HCT116 (cell line): ENCODE data around the gene GTF2H4. TPM values are rescaled to one million over a fixed set of nuclear protein-coding genes. Genes with fewer than 3 reads are reported as not detected.

Source experiments
- ATAC-seq: fragments of 200-7000 bp; cut with Tn5 transposase; 2 replicates; pipeline ENCODE4 v1.9.1; 2020; ENCODE audit warnings: mild to moderate bottlenecking, moderate library complexity
- BruUV-seq: library from RNA; stranded (reverse); fragments of 400-500 nt; replicated peaks from 2 replicates; lab custom pipeline; 2021; lab: Mats Ljungman, UMichigan
- CTCF ChIA-PET: fragments of 300-600 bp; sonication (Branson Sonifier 250); formaldehyde crosslinking; loops from one replicate; lab custom pipeline; 2021; ENCODE audit warnings: antibody characterized with exemption; lab: Charles Lee
- POLR2A ChIA-PET: fragments of 300-600, 350-600 bp; sonication (Branson Sonifier 250); formaldehyde crosslinking; loops from one replicate; lab custom pipeline; 2021; ENCODE audit warnings: antibody characterized with exemption; lab: Charles Lee
- RAD21 ChIA-PET, 2 experiments: fragments of 300-600 bp; sonication (Branson Sonifier 250); formaldehyde crosslinking; loops; one replicate each; lab custom pipeline; 2023; ENCODE audit warnings: low total read pairs in 2 of 2; ENCODE audit not compliant: uncharacterized antibody in 2 of 2, unreplicated experiment in 2 of 2, low non-redundant PET in 1 of 2; lab: Charles Lee
- DNase-seq: peaks from one replicate; pipeline ENCODE4 v3.0.0-alpha.2; 2010; ENCODE audit warnings: low read depth, low spot score
- H2AFZ ChIP-seq: fragments of 200-600 bp; shearing (Covaris generic), sonication (generic); 2 replicates; pipeline ENCODE4 v1.6.1; 2017; ENCODE audit warnings: low read depth, mixed run types, mixed read lengths, antibody characterized with exemption, low read length; ENCODE audit not compliant: poor library complexity, severe bottlenecking
- H3K27ac ChIP-seq: 2 replicates; pipeline ENCODE4 v1.5.1; 2012; ENCODE audit warnings: low read depth, low read length
- H3K27me3 ChIP-seq: fragments of 200-600 bp; sonication (generic); 2 replicates; pipeline ENCODE4 v1.6.1; 2016; ENCODE audit warnings: mixed run types, low read length, mixed read lengths; ENCODE audit not compliant: insufficient read depth
- H3K36me3 ChIP-seq, 2 experiments: fragments of 200-500 bp in 1 of 2; fragments of 200-600 bp in 1 of 2; sonication (Bioruptor generic) in 1 of 2; sonication (generic) in 1 of 2; 2 replicates each; pipeline versions ENCODE4 v1.5.1 to v1.6.1; 2014 to 2016; ENCODE audit warnings: low read length in 2 of 2, inconsistent platforms in 1 of 2, mixed read lengths in 1 of 2, mixed run types in 1 of 2; ENCODE audit not compliant: insufficient read depth in 2 of 2, control insufficient read depth in 1 of 2
- H3K4me1 ChIP-seq, 2 experiments: fragments of 200-600 bp in 1 of 2; sonication (generic) in 1 of 2; 2 replicates each; pipeline versions ENCODE4 v1.5.1 to v1.6.1; 2012 to 2017; ENCODE audit warnings: low read length in 2 of 2, inconsistent platforms in 1 of 2, mild to moderate bottlenecking in 1 of 2, mixed read lengths in 1 of 2, mixed run types in 1 of 2, moderate library complexity in 1 of 2; ENCODE audit not compliant: insufficient read depth in 2 of 2, control insufficient read depth in 1 of 2
- H3K4me2 ChIP-seq: fragments of 200-600 bp; sonication (generic); 2 replicates; pipeline ENCODE4 v1.6.1; 2017; ENCODE audit warnings: mixed run types, low read length, mixed read lengths
- H3K4me3 ChIP-seq, 2 experiments: fragments of 200-600 bp in 1 of 2; sonication (generic) in 1 of 2; replicated peaks in 1 of 2; 2 replicates each; pipeline ENCODE4 v1.5.1; 2011 to 2016; ENCODE audit warnings: low read length in 2 of 2, control low read depth in 1 of 2, low read depth in 1 of 2, mild to moderate bottlenecking in 1 of 2, mixed read lengths in 1 of 2, mixed run types in 1 of 2
- H3K79me2 ChIP-seq: fragments of 200-600 bp; sonication (generic); 2 replicates; pipeline ENCODE4 v1.6.1; 2017; ENCODE audit warnings: mild to moderate bottlenecking, mixed run types, low read length, moderate library complexity, mixed read lengths; ENCODE audit not compliant: insufficient read depth
- H3K9ac ChIP-seq: fragments of 200-600 bp; sonication (generic); 2 replicates; pipeline ENCODE4 v1.6.1; 2016; ENCODE audit warnings: low read length, mixed read lengths
- H3K9me2 ChIP-seq: fragments of 200-600 bp; sonication (generic), shearing (Covaris generic); 2 replicates; pipeline ENCODE4 v1.6.1; 2017; ENCODE audit warnings: mixed run types, mild to moderate bottlenecking, moderate library complexity; ENCODE audit not compliant: insufficient read depth
- H3K9me3 ChIP-seq, 2 experiments: fragments of 200-500 bp in 1 of 2; fragments of 200-600 bp in 1 of 2; sonication (Bioruptor generic) in 1 of 2; sonication (generic) in 1 of 2; 2 replicates each; pipeline ENCODE4 v1.6.1; 2014 to 2017; ENCODE audit warnings: low read length in 2 of 2, mixed read lengths in 2 of 2, inconsistent platforms in 1 of 2, low read depth in 1 of 2, mild to moderate bottlenecking in 1 of 2, mixed run types in 1 of 2, moderate library complexity in 1 of 2; ENCODE audit not compliant: control insufficient read depth in 1 of 2, insufficient read depth in 1 of 2
- H4K20me1 ChIP-seq: fragments of 200-600 bp; sonication (generic), shearing (Covaris generic); 2 replicates; pipeline ENCODE4 v1.6.1; 2017; ENCODE audit warnings: mixed run types, mild to moderate bottlenecking, moderate library complexity; ENCODE audit not compliant: insufficient read depth
- ATF3 ChIP-seq: IDR thresholded peaks from 2 replicates; pipeline ENCODE4 v1.6.1; 2012
- CTCF ChIP-seq, 3 experiments: fragments of 200-600 bp in 1 of 3; sonication (generic) in 1 of 3; IDR thresholded peaks in 2 of 3; conservative IDR thresholded peaks in 1 of 3; 2 replicates each; pipeline ENCODE4 v1.5.1; 2012 to 2017; ENCODE audit warnings: low read depth in 2 of 3, low read length in 2 of 3, antibody characterized with exemption in 1 of 3, borderline replicate concordance in 1 of 3, control low read depth in 1 of 3, mild to moderate bottlenecking in 1 of 3, mixed read lengths in 1 of 3, mixed run types in 1 of 3, moderate library complexity in 1 of 3; ENCODE audit not compliant: insufficient read depth in 1 of 3
- ELF1 ChIP-seq: IDR thresholded peaks from 2 replicates; pipeline ENCODE4 v1.6.1; 2012; ENCODE audit warnings: low read depth, borderline replicate concordance
- FOSL1 ChIP-seq: IDR thresholded peaks from 2 replicates; pipeline ENCODE4 v1.6.1; 2012; ENCODE audit warnings: low read depth
- JUND ChIP-seq: IDR thresholded peaks from 2 replicates; pipeline ENCODE4 v1.6.1; 2012
- POLR2A ChIP-seq: IDR thresholded peaks from 2 replicates; pipeline ENCODE4 v1.7.0; 2011; ENCODE audit warnings: borderline replicate concordance; ENCODE audit not compliant: insufficient read depth, insufficient read length; ENCODE audit errors: extremely low read depth
- SIN3A ChIP-seq: IDR thresholded peaks from 2 replicates; pipeline ENCODE4 v1.6.1; 2012; ENCODE audit warnings: low read depth
- SP1 ChIP-seq: IDR thresholded peaks from 2 replicates; pipeline ENCODE4 v1.6.1; 2012; ENCODE audit warnings: low read depth
- SRF ChIP-seq: IDR thresholded peaks from 2 replicates; pipeline ENCODE4 v1.6.1; 2012; ENCODE audit warnings: low read depth
- TCF7L2 ChIP-seq: IDR thresholded peaks from 2 replicates; pipeline ENCODE4 v1.7.0; 2011; ENCODE audit warnings: borderline replicate concordance, inconsistent platforms; ENCODE audit not compliant: insufficient read depth, insufficient read length; ENCODE audit errors: extremely low read depth
- YY1 ChIP-seq: IDR thresholded peaks from 2 replicates; pipeline ENCODE4 v1.6.1; 2011; ENCODE audit warnings: low read length, low read depth, moderate library complexity, mild to moderate bottlenecking; ENCODE audit not compliant: insufficient replicate concordance; ENCODE audit errors: extremely low read depth
- ZNF274 ChIP-seq: fragments of 200-500 bp; sonication (Bioruptor generic); IDR thresholded peaks from 2 replicates; pipeline ENCODE4 v1.6.1; 2014; ENCODE audit warnings: mild to moderate bottlenecking, low read depth, low read length, inconsistent platforms
- intact Hi-C: fragments of 100-400 bp; cut with micrococcal nuclease; formaldehyde crosslinking; loops from 2 replicates; pipeline ENCODE4 v1.10.0; 2022
- total RNA-seq: library from RNA; stranded (reverse); gene quantifications from one replicate; pipeline ENCODE4 v1.2.1, GENCODE V29; 2021; ENCODE audit not compliant: unreplicated experiment
- TF ChIP-seq, protein P1 (sequence below): IDR thresholded peaks from 2 replicates; pipeline ENCODE4 v1.6.1; 2012; ENCODE audit warnings: low read depth

GTF2H4 gene
- total RNA-seq, 1 experiment from 2014 or later = 59.7 TPM

DNA sequence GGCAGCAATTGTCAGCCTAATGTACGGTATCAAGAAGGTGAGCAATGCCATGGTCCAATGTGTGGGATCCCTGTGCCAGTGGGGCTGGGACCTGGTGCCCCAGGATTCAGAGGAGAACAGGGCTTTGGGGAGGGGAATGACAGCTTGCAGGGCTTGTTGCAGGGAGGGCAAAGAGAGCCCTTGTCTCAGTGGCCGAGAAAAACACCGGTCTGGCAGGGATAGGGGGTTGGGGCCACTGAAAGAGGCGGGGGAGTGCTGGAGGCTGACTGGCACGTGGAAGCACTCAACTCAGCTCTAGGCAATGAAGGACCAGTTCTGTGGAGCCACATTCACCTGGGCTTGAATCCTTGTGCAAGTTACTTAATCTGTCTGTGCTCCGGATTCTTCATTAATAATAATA is 29.3 kb downstream of the GTF2H4 start:
- TF ChIP-seq ZNF274 (no peak), TCF7L2 (no peak), YY1 (no peak), POLR2A (no peak), ELF1 (no peak), SP1 (no peak), JUND (no peak), SIN3A (no peak), ATF3 (no peak), SRF (no peak), FOSL1 (no peak), CTCF (IDR thresholded peaks at IDR 0.05 in 2 of 3, conservative IDR thresholded peaks at IDR 0.05 in 1 of 3; ENCODE audit: borderline replicate concordance in 1 of 3, insufficient read depth in 1 of 3, low read depth in 2 of 3, low read length in 2 of 3) (no peak)
- TF ChIP-seq, protein P1, sequence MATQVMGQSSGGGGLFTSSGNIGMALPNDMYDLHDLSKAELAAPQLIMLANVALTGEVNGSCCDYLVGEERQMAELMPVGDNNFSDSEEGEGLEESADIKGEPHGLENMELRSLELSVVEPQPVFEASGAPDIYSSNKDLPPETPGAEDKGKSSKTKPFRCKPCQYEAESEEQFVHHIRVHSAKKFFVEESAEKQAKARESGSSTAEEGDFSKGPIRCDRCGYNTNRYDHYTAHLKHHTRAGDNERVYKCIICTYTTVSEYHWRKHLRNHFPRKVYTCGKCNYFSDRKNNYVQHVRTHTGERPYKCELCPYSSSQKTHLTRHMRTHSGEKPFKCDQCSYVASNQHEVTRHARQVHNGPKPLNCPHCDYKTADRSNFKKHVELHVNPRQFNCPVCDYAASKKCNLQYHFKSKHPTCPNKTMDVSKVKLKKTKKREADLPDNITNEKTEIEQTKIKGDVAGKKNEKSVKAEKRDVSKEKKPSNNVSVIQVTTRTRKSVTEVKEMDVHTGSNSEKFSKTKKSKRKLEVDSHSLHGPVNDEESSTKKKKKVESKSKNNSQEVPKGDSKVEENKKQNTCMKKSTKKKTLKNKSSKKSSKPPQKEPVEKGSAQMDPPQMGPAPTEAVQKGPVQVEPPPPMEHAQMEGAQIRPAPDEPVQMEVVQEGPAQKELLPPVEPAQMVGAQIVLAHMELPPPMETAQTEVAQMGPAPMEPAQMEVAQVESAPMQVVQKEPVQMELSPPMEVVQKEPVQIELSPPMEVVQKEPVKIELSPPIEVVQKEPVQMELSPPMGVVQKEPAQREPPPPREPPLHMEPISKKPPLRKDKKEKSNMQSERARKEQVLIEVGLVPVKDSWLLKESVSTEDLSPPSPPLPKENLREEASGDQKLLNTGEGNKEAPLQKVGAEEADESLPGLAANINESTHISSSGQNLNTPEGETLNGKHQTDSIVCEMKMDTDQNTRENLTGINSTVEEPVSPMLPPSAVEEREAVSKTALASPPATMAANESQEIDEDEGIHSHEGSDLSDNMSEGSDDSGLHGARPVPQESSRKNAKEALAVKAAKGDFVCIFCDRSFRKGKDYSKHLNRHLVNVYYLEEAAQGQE = no peak
- no peak for DNase-seq
- Histone ChIP-seq H3K27me3 (no peaks in the 10 kb centered on the region), H2AFZ (no peak overlapping the region), H3K9me3 (no peaks in the 10 kb centered on the region), H3K36me3 (no peaks in the 10 kb centered on the region), H3K9me2 (no peaks in the 10 kb centered on the region), H3K79me2 (no peaks in the 10 kb centered on the region), H3K4me3 (no peak overlapping the region), H3K27ac (no peak overlapping the region), H3K4me1 (peaks cover 6 to 14% of the 10 kb centered on the region in 2 experiments), H3K4me2 (no peak overlapping the region), H3K9ac (no peak overlapping the region), H4K20me1 (no peaks in the 10 kb centered on the region)
- no TSS peak for BruUV-seq
- CTCF ChIA-PET = interaction anchor here (0.5 to 1.5 kb wide), 2 partner anchors 134 to 462 kb away, joined by 3 read pairs; no protein-coding TSS in a partner anchor
- ATAC-seq = no peak
- POLR2A ChIA-PET = no interaction called here
- RAD21 ChIA-PET = no interaction called here
- intact Hi-C loops = no loop called here
